Retinal pigment epithelial cell (primary cell): ENCODE data around the gene F7.

ENCODE experiments used
- DNase-seq: peaks from one replicate; pipeline ENCODE4 v3.0.0-alpha.2; 2010; ENCODE audit warnings: low read depth
- H3K4me3 ChIP-seq: 2 replicates; pipeline ENCODE4 v1.5.1; 2011; ENCODE audit warnings: mild to moderate bottlenecking, low read length, control low read depth, moderate library complexity
- CTCF ChIP-seq: conservative IDR thresholded peaks from 2 replicates; pipeline ENCODE4 v1.5.1; 2011; ENCODE audit warnings: low read depth, low read length, control low read depth, inconsistent platforms

The F7 gene

GRCh38 chr13:113166681-113167080, 61.1 kb downstream of the F7 start:
- no peak for DNase-seq
- no peak for TF ChIP-seq CTCF

GRCh38 chr13:113167155-113167554, 61.6 kb downstream of the F7 start:
- TF ChIP-seq CTCF = no peak

More at GRCh38 chr13:113166681-113167080, 61.1 kb downstream of the F7 start:
- no peak overlapping the region for H3K4me3 ChIP-seq

GRCh38 chr13:113167575-113167974, 62.0 kb downstream of the F7 start:
- no peak for TF ChIP-seq CTCF
- H3K4me3 ChIP-seq = no peak overlapping the region
- no peak for DNase-seq

More at GRCh38 chr13:113167155-113167554, 61.6 kb downstream of the F7 start:
- no peak overlapping the region for H3K4me3 ChIP-seq
- no peak for DNase-seq

- no peak overlapping the region for H3K4me3 ChIP-seq
- TF ChIP-seq CTCF = no peak
- DNase-seq = no peak
Measured at GRCh38 chr13:113168211-113168610, 62.6 kb downstream of the F7 start.

- TF ChIP-seq CTCF = no peak
- no peak overlapping the region for H3K4me3 ChIP-seq
- no peak for DNase-seq
Measured at GRCh38 chr13:113169277-113170272, 64.0 kb downstream of the F7 start.
